Measurements from ENCODE around the gene LHFPL6. TPM values are rescaled to one million over a fixed set of nuclear protein-coding genes. Genes with fewer than 3 reads are reported as not detected.

Gene LHFPL6
- total and polyA plus RNA-seq, 10 of the 15 experiments (the other 5 are each of a cell fraction or from before 2014, with no cell fraction given): 0.11 to 4.6 (median 0.41) TPM

- in situ Hi-C loops (cut with MboI) (no loop called here), intact Hi-C loops (cut with micrococcal nuclease; ENCODE audit: unreplicated experiment) (no loop called here)
- Histone ChIP-seq H3K4me3 (no peak overlapping the region), H4K20me1 (ENCODE audit: control insufficient read depth, insufficient read depth) (no peaks in the 10 kb centered on the region), H2AFZ (ENCODE audit: control insufficient read depth, low read depth, low read length) (no peak overlapping the region), H3K27ac (ENCODE audit: control insufficient read depth, insufficient read depth) (no peak overlapping the region), H3K9me3 (replicated peaks; ENCODE audit: control insufficient read depth, insufficient read depth, low read length) (no peaks in the 10 kb centered on the region), H3K79me2 (ENCODE audit: control insufficient read depth, insufficient read depth, low read length) (no peaks in the 10 kb centered on the region), H3K4me2 (ENCODE audit: control insufficient read depth, insufficient read depth) (no peak overlapping the region), H3K36me3 (ENCODE audit: control insufficient read depth in 2 of 2, insufficient read depth in 2 of 2, low read length in 1 of 2) (no peaks in the 10 kb centered on the region), H3K4me1 (ENCODE audit: control insufficient read depth, insufficient read depth, low read length) (no peaks in the 10 kb centered on the region), H3K9ac (ENCODE audit: control insufficient read depth, insufficient read depth, low read length) (no peak overlapping the region), H3K27me3 (replicated peaks in 1 of 2; ENCODE audit: control insufficient read depth in 2 of 2, insufficient read depth in 2 of 2, low read length in 1 of 2) (no peaks in the 10 kb centered on the region)
- DNase-seq (ENCODE audit: low read depth, low spot score): no peak
- CTCF ChIA-PET: interaction anchor here (0.9 kb wide), 1 partner anchor 242 kb away, joined by 3 read pairs; no protein-coding TSS in a partner anchor
- ATAC-seq: no peak
- TF ChIP-seq STAT1 (conservative IDR thresholded peaks at IDR 0.05) (no peak), ATF7 (IDR thresholded peaks at IDR 0.05; ENCODE audit: low read depth) (no peak), CHD4 (IDR thresholded peaks at IDR 0.05) (no peak), SKIL (IDR thresholded peaks at IDR 0.05; ENCODE audit: low read depth, poor library complexity, severe bottlenecking) (no peak), SRF (IDR thresholded peaks at IDR 0.05; ENCODE audit: low read depth in 2 of 2, low read length in 2 of 2) (no peak), BCL3 (IDR thresholded peaks at IDR 0.05; ENCODE audit: borderline replicate concordance, insufficient read depth, low read depth, low read length, poor library complexity, severe bottlenecking) (no peak), PAX8 (IDR thresholded peaks at IDR 0.05) (no peak), CEBPB (IDR thresholded peaks at IDR 0.05; ENCODE audit: borderline replicate concordance in 1 of 2, low read depth in 2 of 2, low read length in 2 of 2) (no peak), SMC3 (IDR thresholded peaks at IDR 0.05; ENCODE audit: borderline replicate concordance, low read length) (no peak), ZNF217 (IDR thresholded peaks at IDR 0.05) (no peak), ESRRA (IDR thresholded peaks at IDR 0.05; ENCODE audit: low read length) (no peak), POU2F2 (IDR thresholded peaks at IDR 0.05; ENCODE audit: borderline replicate concordance, low read depth, low read length) (no peak), POLR2A (IDR thresholded peaks at IDR 0.05; ENCODE audit: low read depth, low read length) (no peak), GATAD2B (conservative IDR thresholded peaks at IDR 0.05; ENCODE audit: low read depth) (no peak)
- TF ChIP-seq, protein P1, sequence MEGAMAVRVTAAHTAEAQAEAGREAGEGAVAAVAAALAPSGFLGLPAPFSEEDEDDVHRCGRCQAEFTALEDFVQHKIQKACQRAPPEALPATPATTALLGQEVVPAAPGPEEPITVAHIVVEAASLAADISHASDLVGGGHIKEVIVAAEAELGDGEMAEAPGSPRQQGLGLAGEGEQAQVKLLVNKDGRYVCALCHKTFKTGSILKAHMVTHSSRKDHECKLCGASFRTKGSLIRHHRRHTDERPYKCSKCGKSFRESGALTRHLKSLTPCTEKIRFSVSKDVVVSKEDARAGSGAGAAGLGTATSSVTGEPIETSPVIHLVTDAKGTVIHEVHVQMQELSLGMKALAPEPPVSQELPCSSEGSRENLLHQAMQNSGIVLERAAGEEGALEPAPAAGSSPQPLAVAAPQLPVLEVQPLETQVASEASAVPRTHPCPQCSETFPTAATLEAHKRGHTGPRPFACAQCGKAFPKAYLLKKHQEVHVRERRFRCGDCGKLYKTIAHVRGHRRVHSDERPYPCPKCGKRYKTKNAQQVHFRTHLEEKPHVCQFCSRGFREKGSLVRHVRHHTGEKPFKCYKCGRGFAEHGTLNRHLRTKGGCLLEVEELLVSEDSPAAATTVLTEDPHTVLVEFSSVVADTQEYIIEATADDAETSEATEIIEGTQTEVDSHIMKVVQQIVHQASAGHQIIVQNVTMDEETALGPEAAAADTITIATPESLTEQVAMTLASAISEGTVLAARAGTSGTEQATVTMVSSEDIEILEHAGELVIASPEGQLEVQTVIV (IDR thresholded peaks at IDR 0.05; ENCODE audit: borderline replicate concordance, partially characterized antibody): no peak
- SMC1A ChIA-PET (ENCODE audit: uncharacterized antibody, unreplicated experiment): interaction anchor here (0.9 kb wide), 1 partner anchor 132 kb away, joined by 3 read pairs; no protein-coding TSS in a partner anchor
- FAIRE-seq: no peak
- WGBS (ENCODE audit: insufficient coverage, insufficient replicate concordance, low lambda C conversion rate, missing lambda C conversion rate): 44% methylated on average over 3 of the region's 3 CpGs
- POLR2A ChIA-PET: no interaction called here
- RAD21 ChIA-PET (ENCODE audit: unreplicated experiment): no interaction called here
- no TSS peak for BruUV-seq (replicated peaks)
Measured at GRCh38 chr13:39469676-39470075, 133.3 kb downstream of the LHFPL6 start.
